IMR-90 (cell line): Measurements from ENCODE around the gene EHHADH. TPM values are rescaled to one million over a fixed set of nuclear protein-coding genes. Genes with fewer than 3 reads are reported as not detected.

Experiments used
- ATAC-seq: fragments of 200-7000 bp; cut with Tn5 transposase; 2 replicates; pipeline ENCODE4 v1.9.1; 2020; ENCODE audit warnings: low read depth, mild to moderate bottlenecking, moderate library complexity
- BruUV-seq: library from RNA; stranded (reverse); fragments of 400-500 nt; replicated peaks from 2 replicates; lab custom pipeline; 2021; lab: Mats Ljungman, UMichigan
- CTCF ChIA-PET: fragments of 300-600 bp; formaldehyde crosslinking; extraction: SDS; loops from one replicate; lab custom pipeline; 2021; ENCODE audit warnings: antibody characterized with exemption; lab: Yijun Ruan, JAX
- POLR2A ChIA-PET: fragments of 300-600 bp; sonication (Branson Sonifier 250); formaldehyde crosslinking; loops from one replicate; lab custom pipeline; 2022; ENCODE audit warnings: antibody characterized with exemption; ENCODE audit not compliant: unreplicated experiment; lab: Charles Lee
- DNase-seq: peaks from one replicate; pipeline ENCODE4 v3.0.0; 2013
- H2AFZ ChIP-seq: replicated peaks from 2 replicates; pipeline ENCODE3; 2013; ENCODE audit warnings: low read length, mild to moderate bottlenecking; ENCODE audit not compliant: poor library complexity
- H2AK5ac ChIP-seq: 2 replicates; pipeline ENCODE4 v1.6.1; 2013; ENCODE audit warnings: low read depth, low read length, inconsistent platforms
- H2AK9ac ChIP-seq: replicated peaks from 2 replicates; pipeline ENCODE3; 2013; ENCODE audit warnings: mild to moderate bottlenecking, low read depth, low read length, moderate library complexity; ENCODE audit not compliant: poor library complexity
- H2BK120ac ChIP-seq: 2 replicates; pipeline ENCODE4 v1.6.1; 2013; ENCODE audit warnings: low read depth, low read length, inconsistent platforms
- H2BK15ac ChIP-seq: 3 replicates; pipeline ENCODE4 v1.6.1; 2013; ENCODE audit warnings: low read depth, low read length, inconsistent platforms
- H2BK20ac ChIP-seq: 2 replicates; pipeline ENCODE4 v1.6.1; 2013; ENCODE audit warnings: low read depth, mild to moderate bottlenecking, inconsistent platforms, low read length, moderate library complexity
- H2BK5ac ChIP-seq: 2 replicates; pipeline ENCODE4 v1.6.1; 2013; ENCODE audit warnings: mild to moderate bottlenecking, low read depth, low read length, inconsistent platforms; ENCODE audit not compliant: poor library complexity, severe bottlenecking
- H3K14ac ChIP-seq: replicated peaks from 2 replicates; pipeline ENCODE4 v1.6.1; 2013; ENCODE audit warnings: low read depth, low read length, inconsistent platforms
- H3K18ac ChIP-seq: 2 replicates; pipeline ENCODE4 v1.6.1; 2013; ENCODE audit warnings: low read depth, low read length, control low read depth
- H3K23ac ChIP-seq: 2 replicates; pipeline ENCODE4 v1.6.1; 2013; ENCODE audit warnings: low read depth, low read length, inconsistent platforms
- H3K27ac ChIP-seq: 2 replicates; pipeline ENCODE4 v1.5.1; 2013; ENCODE audit warnings: mild to moderate bottlenecking, control low read depth, low read length; ENCODE audit not compliant: insufficient read depth
- H3K27me3 ChIP-seq: 2 replicates; pipeline ENCODE4 v1.6.1; 2013; ENCODE audit warnings: low read length; ENCODE audit not compliant: control insufficient read depth, insufficient read depth
- H3K36me3 ChIP-seq: 2 replicates; pipeline ENCODE4 v1.6.1; 2013; ENCODE audit warnings: low read length, mixed read lengths; ENCODE audit not compliant: control insufficient read depth, insufficient read depth
- H3K4ac ChIP-seq: 2 replicates; pipeline ENCODE4 v1.6.1; 2013; ENCODE audit warnings: low read depth, low read length, inconsistent platforms
- H3K4me1 ChIP-seq: 2 replicates; pipeline ENCODE4 v1.6.1; 2013; ENCODE audit warnings: low read length, mixed read lengths; ENCODE audit not compliant: control insufficient read depth, insufficient read depth
- H3K4me2 ChIP-seq: 2 replicates; pipeline ENCODE4 v1.6.1; 2013; ENCODE audit warnings: low read depth, mild to moderate bottlenecking, control low read depth, low read length, moderate library complexity
- H3K4me3 ChIP-seq: 2 replicates; pipeline ENCODE4 v1.5.1; 2013; ENCODE audit warnings: low read depth, mild to moderate bottlenecking, control low read depth, low read length, moderate library complexity; ENCODE audit not compliant: insufficient read depth
- H3K56ac ChIP-seq: 2 replicates; pipeline ENCODE4 v1.6.1; 2013; ENCODE audit warnings: low read length, inconsistent platforms; ENCODE audit not compliant: insufficient read depth; ENCODE audit errors: extremely low read depth
- H3K79me1 ChIP-seq, 2 experiments: 2 replicates each; pipeline ENCODE4 v1.6.1; 2013; ENCODE audit warnings: low read length in 2 of 2, inconsistent platforms in 1 of 2, low read depth in 1 of 2
- H3K9ac ChIP-seq: 2 replicates; pipeline ENCODE4 v1.6.1; 2013; ENCODE audit warnings: low read depth, low read length, control low read depth
- H3K9me1 ChIP-seq: 2 replicates; pipeline ENCODE4 v1.6.1; 2013; ENCODE audit warnings: low read length, inconsistent platforms; ENCODE audit not compliant: insufficient read depth
- H3K9me3 ChIP-seq: 2 replicates; pipeline ENCODE4 v1.6.1; 2013; ENCODE audit warnings: low read length; ENCODE audit not compliant: control insufficient read depth, insufficient read depth
- H4K20me1 ChIP-seq: 2 replicates; pipeline ENCODE4 v1.6.1; 2013; ENCODE audit warnings: low read length, inconsistent platforms; ENCODE audit not compliant: insufficient read depth
- H4K5ac ChIP-seq: 2 replicates; pipeline ENCODE4 v1.6.1; 2013; ENCODE audit warnings: mild to moderate bottlenecking, low read depth, low read length, control low read depth
- H4K8ac ChIP-seq, 2 experiments: 2 replicates each; pipeline ENCODE4 v1.6.1; 2013; ENCODE audit warnings: low read depth in 2 of 2, low read length in 2 of 2, control low read depth in 1 of 2, inconsistent platforms in 1 of 2
- H4K91ac ChIP-seq: 2 replicates; pipeline ENCODE4 v1.6.1; 2013; ENCODE audit warnings: low read depth, low read length, inconsistent platforms; ENCODE audit not compliant: insufficient read depth
- BHLHE40 ChIP-seq: fragments of 150-350 bp; IDR thresholded peaks from 2 replicates; pipeline ENCODE4 v1.6.1; 2016; ENCODE audit warnings: mild to moderate bottlenecking, low read depth, low read length
- CEBPB ChIP-seq: IDR thresholded peaks from 2 replicates; pipeline ENCODE4 v1.6.1; 2012; ENCODE audit warnings: low read depth, low read length, improper control_type of control experiment
- MXI1 ChIP-seq: IDR thresholded peaks from 2 replicates; pipeline ENCODE4 v1.6.1; 2012; ENCODE audit warnings: low read depth, mild to moderate bottlenecking, low read length, moderate library complexity, borderline replicate concordance
- RAD21 ChIP-seq: IDR thresholded peaks from 2 replicates; pipeline ENCODE4 v1.6.1; 2012; ENCODE audit warnings: low read length, improper control_type of control experiment
- RCOR1 ChIP-seq: IDR thresholded peaks from 2 replicates; pipeline ENCODE4 v1.6.1; 2012; ENCODE audit warnings: mild to moderate bottlenecking, low read length, improper control_type of control experiment; ENCODE audit not compliant: insufficient replicate concordance
- USF2 ChIP-seq: fragments of 150-350 bp; IDR thresholded peaks from 2 replicates; pipeline ENCODE4 v1.6.1; 2017; ENCODE audit warnings: mild to moderate bottlenecking, antibody characterized with exemption, low read length, low read depth
- WGBS, 2 experiments: methylation state at CpG; one replicate each; pipeline versions ENCODE4 v1.1.5 to v1.1.7; 2013; ENCODE audit warnings: missing lambda C conversion rate in 2 of 2; ENCODE audit not compliant: insufficient read length in 1 of 2; ENCODE audit errors: extremely low coverage in 2 of 2; 5-methylcytosine and 5-hydroxymethylcytosine counted together
- dilution Hi-C: fragments of 300-500 bp; cut with HindIII; formaldehyde crosslinking; loops from one replicate; pipeline ENCODE4 v1.14.3; 2018; ENCODE audit warnings: low sequenced_read_pairs; ENCODE audit not compliant: unreplicated experiment
- in situ Hi-C: fragments of 300-500 bp; cut with MboI; formaldehyde crosslinking; loops from 3 replicates; pipeline ENCODE4 v1.14.3; 2019; ENCODE audit warnings: low sequenced_read_pairs, inconsistent platforms, mixed read lengths
- intact Hi-C: fragments of 100-400 bp; cut with micrococcal nuclease; formaldehyde crosslinking; loops from 2 replicates; pipeline ENCODE4 v1.10.0; 2022
- polyA plus RNA-seq, 3 experiments: library from polyadenylated mRNA; depleted of rRNA; stranded (reverse); fragments of >200 nt; gene quantifications; 2 replicates each; pipeline ENCODE4 v1.2.3, GENCODE V29; 2012; ENCODE audit warnings: low replicate concordance in 1 of 3
- total RNA-seq: library from RNA; depleted of rRNA; stranded (reverse); fragments of >200 nt; gene quantifications from 2 replicates; pipeline ENCODE4 v1.2.3, GENCODE V29; 2012

EHHADH gene
- total and polyA plus RNA-seq, 2 of the 4 experiments (the other 2 are of a cell fraction), result 2.0 to 4.7 TPM

GRCh38 chr3:185216607-185216958 lies 37.3 kb downstream of the EHHADH start:
- H2AK9ac ChIP-seq, result no peak overlapping the region
- peaks cover 3% of the 10 kb centered on the region; the same call in 1 of the 2 replicates for H3K4me1 ChIP-seq
- no peak overlapping the region for H4K5ac ChIP-seq
- H3K23ac ChIP-seq, result 0 out of 2 replicates have a peak overlapping the region, but pooled peaks have one; percentile 16
- no peak overlapping the region for H2AFZ ChIP-seq
- ATAC-seq (no peak), DNase-seq (no peak)
- no CpG with 5 or more reads among the region's 3 CpGs for WGBS, 2 experiments
- H3K9me3 ChIP-seq, result no peaks in the 10 kb centered on the region
- no peak overlapping the region for H3K9ac ChIP-seq
- H4K91ac ChIP-seq, result no peak overlapping the region
- H2BK5ac ChIP-seq, result no peak overlapping the region
- no peak overlapping the region for H3K27ac ChIP-seq
- no TSS peak for BruUV-seq
- no peak for TF ChIP-seq MXI1
- TF ChIP-seq RAD21, result no peak
- TF ChIP-seq CEBPB, result no peak
- TF ChIP-seq BHLHE40, result no peak
- no peak for TF ChIP-seq RCOR1
- TF ChIP-seq USF2, result no peak
- in situ Hi-C loops, result no loop called here
- dilution Hi-C loops, result no loop called here
- H2AK5ac ChIP-seq, result no peak overlapping the region
- H4K20me1 ChIP-seq, result no peaks in the 10 kb centered on the region
- peak overlapping the region; percentile 67 for H3K4me2 ChIP-seq
- intact Hi-C loops, result no loop called here
- H4K8ac ChIP-seq, result no peak overlapping the region
- ChIA-PET CTCF (interaction anchor here (1.0 to 1.5 kb wide), 3 partner anchors 12 to 342 kb away, joined by 3 to 4 read pairs (median 4); no protein-coding TSS in a partner anchor), POLR2A (no interaction called here)
- no peak overlapping the region for H2BK120ac ChIP-seq
- H3K79me1 ChIP-seq, result no peaks in the 10 kb centered on the region
- no peak overlapping the region for H3K14ac ChIP-seq
- H2BK15ac ChIP-seq, result no peak overlapping the region
- no peak overlapping the region for H3K4me3 ChIP-seq
- H3K27me3 ChIP-seq, result no peaks in the 10 kb centered on the region
- H3K36me3 ChIP-seq, result no peaks in the 10 kb centered on the region; the same call in 1 of the 2 replicates
- no peaks in the 10 kb centered on the region for H3K9me1 ChIP-seq
- no peak overlapping the region for H3K56ac ChIP-seq
- no peak overlapping the region for H3K4ac ChIP-seq
- no peak overlapping the region for H2BK20ac ChIP-seq
- H3K18ac ChIP-seq, result no peak overlapping the region; the same call in 1 of the 2 replicates
